Right renal pelvis (tissue), 4 donors: ENCODE measurements around the gene TNIK. TPM values are rescaled to one million over a fixed set of nuclear protein-coding genes. Genes with fewer than 3 reads are reported as not detected.

Source experiments
- DNase-seq, 4 donors: peaks; one replicate each; pipeline ENCODE4 v3.0.0-alpha.2; 2013; ENCODE audit warnings: low read depth in 4 of 4, low spot score in 3 of 4, missing footprints in 1 of 4
- polyA plus RNA-seq, 4 donors: library from polyadenylated mRNA; unstranded; fragments of 120-200 nt; gene quantifications; one replicate each; pipeline ENCODE4 v1.2.1, GENCODE V29; 2013; ENCODE audit not compliant: insufficient read length in 4 of 4

TNIK gene
- polyA plus RNA-seq, 4 donors = 16.1 to 21.5 (median 18.6) TPM

- DNase-seq = no peak
Measured at GRCh38 chr3:171268677-171269076, 191.5 kb downstream of the TNIK start.

GRCh38 chr3:171267104-171267503 is 193.1 kb downstream of the TNIK start:
- no peak for DNase-seq

GRCh38 chr3:171266740-171267073 is 193.5 kb downstream of the TNIK start:
- DNase-seq = no peak

GRCh38 chr3:171266034-171266739 is 194.0 kb downstream of the TNIK start:
- DNase-seq = no peak

- DNase-seq = no peak
Measured at GRCh38 chr3:171264758-171265157, 195.4 kb downstream of the TNIK start.

GRCh38 chr3:171262431-171262830 is 197.8 kb downstream of the TNIK start:
- DNase-seq = no peak

GRCh38 chr3:171261487-171261886 is 198.7 kb downstream of the TNIK start:
- DNase-seq = no peak

- no peak for DNase-seq
Measured at GRCh38 chr3:171260899-171261298, 199.3 kb downstream of the TNIK start.

GRCh38 chr3:171260466-171260865 is 199.7 kb downstream of the TNIK start:
- no peak for DNase-seq

- DNase-seq = no peak
Measured at GRCh38 chr3:171258316-171258715, 201.9 kb downstream of the TNIK start.

- no peak for DNase-seq
Measured at GRCh38 chr3:171257251-171258203, 202.7 kb downstream of the TNIK start.

GRCh38 chr3:171256445-171257250 is 203.6 kb downstream of the TNIK start:
- no peak for DNase-seq

- no peak for DNase-seq
Measured at GRCh38 chr3:171255236-171255806, 204.9 kb downstream of the TNIK start.

GRCh38 chr3:171254315-171254714 is 205.9 kb downstream of the TNIK start:
- no peak for DNase-seq

GRCh38 chr3:171251835-171252234 is 208.4 kb downstream of the TNIK start:
- no peak for DNase-seq

- DNase-seq = no peak
Measured at GRCh38 chr3:171250444-171250843, 209.8 kb downstream of the TNIK start.

- DNase-seq = no peak
Measured at GRCh38 chr3:171249245-171249644, 211.0 kb downstream of the TNIK start.

GRCh38 chr3:171248426-171249111 is 211.6 kb downstream of the TNIK start:
- DNase-seq = no peak

GRCh38 chr3:171245796-171246765 is 214.1 kb downstream of the TNIK start:
- no peak for DNase-seq
